ENCODE data around the gene MVB12B. TPM values are rescaled to one million over a fixed set of nuclear protein-coding genes. Genes with fewer than 3 reads are reported as not detected.

MVB12B gene
- total and polyA plus RNA-seq, 7 experiments from 2014 or later, result 1.6 to 9.7 (median 3.8) TPM

DNA sequence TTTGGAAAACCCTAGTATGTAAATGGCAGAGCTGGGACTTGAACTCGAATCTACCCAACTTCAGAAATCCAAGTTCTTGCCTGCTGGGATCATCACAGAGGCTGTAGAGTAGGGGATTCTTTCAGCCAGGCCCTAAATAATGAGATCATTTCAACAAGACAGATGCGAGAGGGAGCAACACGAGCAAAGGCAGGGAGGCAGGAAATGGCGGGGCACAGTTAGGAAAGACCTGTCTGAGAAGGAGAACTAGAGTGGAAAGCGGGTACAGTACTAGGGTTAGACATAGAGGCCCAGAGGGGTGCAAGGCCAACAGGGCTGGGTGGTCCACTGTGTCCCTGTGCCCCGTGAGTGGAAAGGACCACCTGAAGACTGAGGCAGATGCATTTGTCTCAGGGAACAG is 46.1 kb downstream of the MVB12B start:
- Mint-ChIP-seq H3K4me1 (peaks cover 12 to 21% (median 14%) of the 10 kb centered on the region in 7 donors), H3K36me3 (peaks cover 0 to 17% (median under 1%) of the 10 kb centered on the region in 5 donors), H3K9me3 (peaks cover 0 to 2% (median 0%) of the 10 kb centered on the region in 11 donors), H3K27ac (peak overlapping the region in 2 of 9 donors; percentile 55 to 60), H3K27me3 (peaks cover 0 to 12% (median 0%) of the 10 kb centered on the region in 5 donors), H3K4me3 (no peak overlapping the region)
- ATAC-seq (no peak), DNase-seq (no peak)
- no peak overlapping the region for H3K27ac ChIP-seq (ENCODE audit: low read depth, low read length)
- POLR2A ChIA-PET, result no interaction called here
- H3K4me1 ChIP-seq (ENCODE audit: control insufficient read depth in 2 of 2, insufficient read depth in 2 of 2, low read length in 2 of 2), result no peaks in the 10 kb centered on the region
- CTCF ChIA-PET, result no interaction called here
- no peak overlapping the region for H3K4me3 ChIP-seq (ENCODE audit: low read length)
- H3K27me3 ChIP-seq (ENCODE audit: control insufficient read depth in 2 of 2, insufficient read depth in 2 of 2, low read length in 2 of 2), result no peaks in the 10 kb centered on the region
- H3K9me3 ChIP-seq (ENCODE audit: control insufficient read depth in 2 of 3, low read length in 3 of 3), result no peaks in the 10 kb centered on the region
- intact Hi-C loops (cut with micrococcal nuclease), result no loop called here
- H3K36me3 ChIP-seq (ENCODE audit: control insufficient read depth in 2 of 3, insufficient read depth in 3 of 3, low read length in 3 of 3), result no peaks in the 10 kb centered on the region

DNA sequence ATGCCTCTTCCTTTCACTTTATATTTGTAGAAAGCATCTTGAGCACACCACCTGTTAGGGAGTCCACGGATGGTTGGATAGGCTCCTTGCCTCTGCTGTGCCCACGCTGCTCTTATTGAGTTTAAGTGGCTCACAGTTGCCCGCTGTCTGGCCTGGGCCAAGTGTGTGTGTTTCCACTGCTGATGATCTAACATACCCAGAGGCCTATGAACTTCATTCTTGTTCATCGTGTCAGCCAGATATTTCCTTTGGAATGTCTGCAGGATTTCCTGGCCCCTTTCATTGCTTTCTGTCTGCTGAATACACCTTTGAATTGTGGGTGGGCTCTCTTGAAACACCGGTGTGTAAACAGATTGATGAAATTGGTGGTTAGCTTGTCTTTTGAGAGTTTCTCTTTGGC is 46.6 kb downstream of the MVB12B start:
- DNase-seq, result no peak
- Mint-ChIP-seq H3K36me3 (peaks cover 0 to 17% (median 0%) of the 10 kb centered on the region in 5 donors), H3K4me3 (no peak overlapping the region), H3K27ac (no peak overlapping the region), H3K27me3 (peaks cover 0 to 12% (median 0%) of the 10 kb centered on the region in 5 donors), H3K9me3 (peaks cover 0 to 2% (median 0%) of the 10 kb centered on the region in 11 donors), H3K4me1 (peaks cover 12 to 21% (median 14%) of the 10 kb centered on the region in 7 donors)
- no peak for ATAC-seq
- POLR2A ChIA-PET, result no interaction called here
- no peak overlapping the region for H3K4me3 ChIP-seq (ENCODE audit: low read length)
- no peak overlapping the region for H3K27ac ChIP-seq (ENCODE audit: low read depth, low read length)
- intact Hi-C loops (cut with micrococcal nuclease), result no loop called here
- H3K4me1 ChIP-seq (ENCODE audit: control insufficient read depth in 2 of 2, insufficient read depth in 2 of 2, low read length in 2 of 2), result no peaks in the 10 kb centered on the region
- CTCF ChIA-PET, result no interaction called here
- H3K27me3 ChIP-seq (ENCODE audit: control insufficient read depth in 2 of 2, insufficient read depth in 2 of 2, low read length in 2 of 2), result no peaks in the 10 kb centered on the region
- no peaks in the 10 kb centered on the region for H3K36me3 ChIP-seq (ENCODE audit: control insufficient read depth in 2 of 3, insufficient read depth in 3 of 3, low read length in 3 of 3)
- no peaks in the 10 kb centered on the region for H3K9me3 ChIP-seq (ENCODE audit: control insufficient read depth in 2 of 3, low read length in 3 of 3)

DNA sequence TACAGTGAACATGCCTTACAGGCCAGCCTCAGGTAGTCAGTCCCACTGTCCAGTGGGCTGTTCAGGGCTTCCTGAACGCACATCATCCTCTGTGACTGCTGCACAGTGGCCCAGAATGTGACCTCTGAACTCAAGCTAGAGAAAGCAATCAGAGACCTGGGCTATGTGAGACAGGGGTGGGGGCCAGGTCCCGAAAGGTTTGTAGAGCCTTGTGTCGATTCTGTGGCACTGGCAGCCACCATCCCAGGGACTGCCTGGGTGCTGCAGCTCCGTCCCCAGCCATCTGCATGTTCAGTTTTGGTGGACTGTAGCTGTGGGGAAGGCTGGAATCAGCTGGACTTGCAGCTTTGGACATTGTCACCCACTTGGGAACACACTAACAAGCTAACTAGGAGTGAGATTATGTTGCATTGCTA is 47.7 kb downstream of the MVB12B start:
- H3K9me3 Mint-ChIP-seq, result no peaks in the 10 kb centered on the region
- Histone ChIP-seq H3K9me3 (ENCODE audit: control insufficient read depth in 2 of 3, low read length in 3 of 3) (no peaks in the 10 kb centered on the region), H3K27ac (ENCODE audit: low read depth, low read length) (no peak overlapping the region), H3K27me3 (ENCODE audit: control insufficient read depth in 2 of 2, insufficient read depth in 2 of 2, low read length in 2 of 2) (no peaks in the 10 kb centered on the region), H3K36me3 (ENCODE audit: control insufficient read depth in 2 of 3, insufficient read depth in 3 of 3, low read length in 3 of 3) (no peaks in the 10 kb centered on the region), H3K4me3 (ENCODE audit: low read length) (no peak overlapping the region), H3K4me1 (ENCODE audit: control insufficient read depth in 2 of 2, insufficient read depth in 2 of 2, low read length in 2 of 2) (no peaks in the 10 kb centered on the region)
- ATAC-seq (no peak), DNase-seq (no peak)
- no peak overlapping the region for H3K27ac Mint-ChIP-seq
- ChIA-PET POLR2A (interaction anchor here (0.7 kb wide), 1 partner anchor 10 kb away, joined by 3 read pairs; no protein-coding TSS in a partner anchor), CTCF (interaction anchor here (0.5 kb wide), 1 partner anchor 25 kb away, joined by 4 read pairs; no protein-coding TSS in a partner anchor)
- H3K4me3 Mint-ChIP-seq, result no peak overlapping the region
- peaks cover 0 to 17% (median 0%) of the 10 kb centered on the region in 5 donors for H3K36me3 Mint-ChIP-seq
- peaks cover 0 to 12% (median 0%) of the 10 kb centered on the region in 5 donors for H3K27me3 Mint-ChIP-seq
- H3K4me1 Mint-ChIP-seq, result peaks cover 12 to 22% (median 14%) of the 10 kb centered on the region in 7 donors
- intact Hi-C loops (cut with micrococcal nuclease), result no loop called here

DNA sequence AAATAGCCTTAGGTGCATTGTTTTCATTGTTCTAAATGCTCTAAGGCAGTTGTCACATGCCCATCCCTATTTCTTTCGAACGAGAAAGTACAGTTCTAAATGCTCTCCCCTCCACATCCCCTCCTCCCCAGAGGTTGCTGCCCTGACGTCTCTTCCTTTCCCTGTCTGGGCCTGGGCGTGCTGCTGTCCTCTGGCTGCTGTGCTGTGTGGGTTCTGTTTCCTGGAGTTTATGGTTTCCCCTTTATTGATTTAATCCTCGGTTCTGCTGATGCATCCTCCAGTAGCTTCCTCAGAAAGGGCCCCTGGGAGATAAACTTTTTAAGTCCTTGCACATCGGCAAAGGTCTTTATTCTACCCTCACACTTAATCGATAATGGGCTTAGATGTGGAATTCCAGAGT is 48.8 kb downstream of the MVB12B start:
- H3K36me3 ChIP-seq (ENCODE audit: control insufficient read depth in 2 of 3, insufficient read depth in 3 of 3, low read length in 3 of 3), result no peaks in the 10 kb centered on the region
- CTCF ChIA-PET, result no interaction called here
- Mint-ChIP-seq H3K27me3 (peaks cover 0 to 12% (median 0%) of the 10 kb centered on the region in 5 donors), H3K9me3 (no peaks in the 10 kb centered on the region), H3K4me3 (peak overlapping the region in 1 of 10 donors; percentile 21), H3K27ac (no peak overlapping the region), H3K36me3 (peaks cover 0 to 14% (median 0%) of the 10 kb centered on the region in 5 donors), H3K4me1 (peaks cover 12 to 22% (median 14%) of the 10 kb centered on the region in 7 donors)
- POLR2A ChIA-PET, result no interaction called here
- no peak for DNase-seq
- no peak overlapping the region for H3K27ac ChIP-seq (ENCODE audit: low read depth, low read length)
- peak; percentile 48 for ATAC-seq
- intact Hi-C loops (cut with micrococcal nuclease), result no loop called here
- H3K4me1 ChIP-seq (ENCODE audit: control insufficient read depth in 2 of 2, insufficient read depth in 2 of 2, low read length in 2 of 2), result no peaks in the 10 kb centered on the region
- no peak overlapping the region for H3K4me3 ChIP-seq (ENCODE audit: low read length)
- H3K27me3 ChIP-seq (ENCODE audit: control insufficient read depth in 2 of 2, insufficient read depth in 2 of 2, low read length in 2 of 2), result no peaks in the 10 kb centered on the region
- no peaks in the 10 kb centered on the region for H3K9me3 ChIP-seq (ENCODE audit: control insufficient read depth in 2 of 3, low read length in 3 of 3)

DNA sequence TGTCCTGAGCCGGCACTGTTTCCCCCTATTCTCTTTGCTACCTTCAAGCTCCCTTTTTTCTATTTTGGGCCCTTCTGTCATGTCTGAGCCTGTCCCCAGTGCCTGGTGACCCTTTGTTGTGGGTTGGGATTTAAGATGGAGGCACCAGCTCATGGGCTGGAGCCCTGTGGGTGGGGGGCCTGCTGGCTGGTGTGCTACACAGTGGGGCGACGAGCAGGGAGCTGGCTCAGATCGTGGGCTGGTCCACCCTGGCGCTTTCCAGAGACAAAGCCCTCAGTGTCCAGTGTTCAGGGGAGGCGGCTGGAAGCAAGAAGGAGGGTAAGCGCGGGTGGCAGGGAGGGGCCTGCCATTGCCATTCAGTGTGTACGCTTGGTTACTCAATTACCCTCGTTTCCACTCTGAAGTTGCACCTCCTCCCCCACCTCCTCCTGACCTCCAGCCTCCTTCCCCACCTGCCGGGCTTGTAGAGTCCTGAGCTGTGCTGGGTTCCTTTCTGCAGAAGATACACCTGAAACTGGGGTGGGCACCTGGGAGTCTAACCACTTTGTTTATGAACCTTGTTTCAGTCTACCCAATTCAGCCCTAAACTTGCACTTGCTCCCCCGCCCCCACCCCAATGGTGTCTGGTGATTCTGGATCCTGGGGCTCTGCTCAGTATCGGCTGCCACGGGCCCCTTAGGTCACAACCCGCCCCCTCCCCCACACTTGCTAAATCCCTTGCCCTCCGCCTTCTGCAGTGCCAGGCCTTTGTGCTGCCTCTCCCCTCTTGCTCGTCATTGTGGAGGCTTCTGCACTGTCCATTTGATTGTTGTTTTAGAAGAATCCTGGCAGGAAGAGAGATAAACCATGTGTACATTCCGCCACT is 49.9 kb downstream of the MVB12B start:
- H3K9me3 ChIP-seq (ENCODE audit: control insufficient read depth in 2 of 3, low read length in 3 of 3), result no peaks in the 10 kb centered on the region
- H3K36me3 ChIP-seq (ENCODE audit: control insufficient read depth in 2 of 3, insufficient read depth in 3 of 3, low read length in 3 of 3), result no peaks in the 10 kb centered on the region
- no peaks in the 10 kb centered on the region for H3K27me3 ChIP-seq (ENCODE audit: control insufficient read depth in 2 of 2, insufficient read depth in 2 of 2, low read length in 2 of 2)
- H3K27ac Mint-ChIP-seq, result peak overlapping the region in 1 of 9 donors; percentile 18
- DNase-seq (no peak), ATAC-seq (no peak)
- no peaks in the 10 kb centered on the region for H3K9me3 Mint-ChIP-seq
- H3K4me3 Mint-ChIP-seq, result no peak overlapping the region
- POLR2A ChIA-PET, result no interaction called here
- CTCF ChIA-PET, result no interaction called here
- H3K36me3 Mint-ChIP-seq, result peaks cover 0 to 7% (median 0%) of the 10 kb centered on the region in 5 donors
- peaks cover 0 to 15% (median 0%) of the 10 kb centered on the region in 5 donors for H3K27me3 Mint-ChIP-seq
- peaks cover 12 to 22% (median 14%) of the 10 kb centered on the region in 7 donors for H3K4me1 Mint-ChIP-seq
- H3K4me3 ChIP-seq (ENCODE audit: low read length), result no peak overlapping the region
- intact Hi-C loops (cut with micrococcal nuclease), result no loop called here
- H3K27ac ChIP-seq (ENCODE audit: low read depth, low read length), result no peak overlapping the region
- H3K4me1 ChIP-seq (ENCODE audit: control insufficient read depth in 2 of 2, insufficient read depth in 2 of 2, low read length in 2 of 2), result no peaks in the 10 kb centered on the region

DNA sequence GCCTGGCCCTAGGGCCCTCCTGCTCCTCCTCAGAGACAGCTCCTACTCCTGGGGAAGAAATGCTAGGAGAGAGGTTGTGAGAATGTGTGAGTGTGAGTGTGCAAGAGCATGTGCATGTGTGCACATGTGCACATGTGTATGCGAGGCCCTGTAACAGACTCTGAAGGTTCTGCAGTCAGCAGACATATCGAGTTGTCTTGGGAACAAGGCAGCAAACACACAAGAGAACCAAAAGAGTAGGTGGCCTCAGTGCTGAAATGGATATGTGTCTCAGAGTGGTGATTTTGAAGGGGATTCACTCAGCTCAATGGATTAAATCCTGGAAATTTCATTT is 50.5 kb downstream of the MVB12B start:
- no peaks in the 10 kb centered on the region for H3K9me3 Mint-ChIP-seq
- ChIA-PET CTCF (no interaction called here), POLR2A (no interaction called here)
- H3K9me3 ChIP-seq (ENCODE audit: control insufficient read depth in 2 of 3, low read length in 3 of 3), result no peaks in the 10 kb centered on the region
- H3K36me3 ChIP-seq (ENCODE audit: control insufficient read depth in 2 of 3, insufficient read depth in 3 of 3, low read length in 3 of 3), result no peaks in the 10 kb centered on the region
- H3K27me3 Mint-ChIP-seq, result peaks cover 0 to 15% (median 0%) of the 10 kb centered on the region in 5 donors
- ATAC-seq (no peak), DNase-seq (no peak)
- intact Hi-C loops (cut with micrococcal nuclease), result no loop called here
- peaks cover 0 to 4% (median 0%) of the 10 kb centered on the region in 5 donors for H3K36me3 Mint-ChIP-seq
- H3K4me1 ChIP-seq (ENCODE audit: control insufficient read depth in 2 of 2, insufficient read depth in 2 of 2, low read length in 2 of 2), result no peaks in the 10 kb centered on the region
- H3K4me1 Mint-ChIP-seq, result peaks cover 12 to 22% (median 14%) of the 10 kb centered on the region in 7 donors
- H3K4me3 Mint-ChIP-seq, result no peak overlapping the region
- H3K27ac Mint-ChIP-seq, result peak overlapping the region in 1 of 9 donors; percentile 18
- no peaks in the 10 kb centered on the region for H3K27me3 ChIP-seq (ENCODE audit: control insufficient read depth in 2 of 2, insufficient read depth in 2 of 2, low read length in 2 of 2)
- no peak overlapping the region for H3K27ac ChIP-seq (ENCODE audit: low read depth, low read length)
- H3K4me3 ChIP-seq (ENCODE audit: low read length), result no peak overlapping the region

Measured in naive thymus-derived CD4-positive, alpha-beta T cell (primary cell).